Endothelial cell of umbilical vein (primary cell): Measurements from ENCODE around the gene SH3BP5. TPM values are rescaled to one million over a fixed set of nuclear protein-coding genes. Genes with fewer than 3 reads are reported as not detected.

Experiments
- BruUV-seq: library from RNA; stranded (reverse); fragments of 400-500 nt; replicated peaks from 2 replicates; lab custom pipeline; 2021; lab: Mats Ljungman, UMichigan
- CTCF ChIA-PET: fragments of 300-600, 350-600 bp; sonication (Branson Sonifier 250); formaldehyde crosslinking; loops from one replicate; lab custom pipeline; 2021; ENCODE audit warnings: antibody characterized with exemption, inconsistent platforms; lab: Charles Lee
- POLR2A ChIA-PET: fragments of 300-600, 350-600 bp; sonication (Branson Sonifier 250); formaldehyde crosslinking; loops from one replicate; lab custom pipeline; 2021; ENCODE audit warnings: antibody characterized with exemption, inconsistent platforms; lab: Charles Lee
- DNase-seq: peaks from one replicate; pipeline ENCODE4 v3.0.0-alpha.2; 2011; ENCODE audit warnings: low read depth, low spot score
- FAIRE-seq: peaks from 2 replicates; lab custom pipeline; 2011; peaks lifted over from hg19 to GRCh38; lab: Jason Lieb, UNC
- H2AFZ ChIP-seq: 2 replicates; pipeline ENCODE4 v1.6.0; 2012; ENCODE audit warnings: low read depth, low read length, control low read depth, inconsistent platforms
- H3K27ac ChIP-seq: 2 replicates; pipeline ENCODE4 v1.5.1; 2011; ENCODE audit warnings: low read depth, mild to moderate bottlenecking, control low read depth, low read length, moderate library complexity; ENCODE audit not compliant: insufficient read depth
- H3K27me3 ChIP-seq, 2 experiments: 2 replicates each; pipeline versions ENCODE4 v1.6.0 to v1.6.1; 2011; ENCODE audit warnings: low read length in 2 of 2, mixed read lengths in 1 of 2; ENCODE audit not compliant: control insufficient read depth in 2 of 2, insufficient read depth in 2 of 2
- H3K36me3 ChIP-seq, 2 experiments: 2 replicates in 1 of 2; 3 replicates in 1 of 2; pipeline ENCODE4 v1.5.1; 2011; ENCODE audit warnings: low read length in 2 of 2, mild to moderate bottlenecking in 1 of 2, moderate library complexity in 1 of 2; ENCODE audit not compliant: control insufficient read depth in 2 of 2, insufficient read depth in 2 of 2; ENCODE audit errors: extremely low read depth in 1 of 2
- H3K4me1 ChIP-seq: 3 replicates; pipeline ENCODE4 v1.5.1; 2011; ENCODE audit warnings: mild to moderate bottlenecking, low read length; ENCODE audit not compliant: control insufficient read depth, insufficient read depth; ENCODE audit errors: extremely low read depth
- H3K4me2 ChIP-seq: 2 replicates; pipeline ENCODE4 v1.6.1; 2011; ENCODE audit warnings: low read length, control low read depth, mixed read lengths; ENCODE audit not compliant: insufficient read depth
- H3K4me3 ChIP-seq, 3 experiments: fragments of 200-600 bp in 1 of 3; sonication (generic), shearing (Covaris generic) in 1 of 3; replicated peaks in 1 of 3; 2 replicates each; pipeline ENCODE4 v1.5.1; 2011 to 2016; ENCODE audit warnings: control low read depth in 3 of 3, low read length in 3 of 3, mild to moderate bottlenecking in 2 of 3, inconsistent platforms in 1 of 3, low read depth in 1 of 3, moderate library complexity in 1 of 3; ENCODE audit not compliant: insufficient read depth in 1 of 3
- H3K79me2 ChIP-seq: 2 replicates; pipeline ENCODE4 v1.6.0; 2012; ENCODE audit warnings: low read length, inconsistent platforms; ENCODE audit not compliant: control insufficient read depth, insufficient read depth
- H3K9ac ChIP-seq: replicated peaks from 2 replicates; pipeline ENCODE3; 2011; ENCODE audit warnings: low read length, control low read depth; ENCODE audit not compliant: insufficient read depth; ENCODE audit errors: extremely low read depth
- H3K9me1 ChIP-seq: replicated peaks from 3 replicates; pipeline ENCODE4 v1.6.0; 2011; ENCODE audit warnings: mild to moderate bottlenecking, low read length; ENCODE audit not compliant: control insufficient read depth, insufficient read depth; ENCODE audit errors: extremely low read depth
- H3K9me3 ChIP-seq: replicated peaks from 2 replicates; pipeline ENCODE4 v1.5.1; 2012; ENCODE audit warnings: low read length, inconsistent platforms; ENCODE audit not compliant: control insufficient read depth, insufficient read depth
- H4K20me1 ChIP-seq: replicated peaks from 2 replicates; pipeline ENCODE3; 2011; ENCODE audit warnings: mild to moderate bottlenecking, low read length; ENCODE audit not compliant: control insufficient read depth, insufficient read depth; ENCODE audit errors: extremely low read depth
- EZH2 ChIP-seq: IDR thresholded peaks from 2 replicates; pipeline ENCODE4 v1.6.1; 2012; ENCODE audit warnings: borderline replicate concordance, low read depth, mild to moderate bottlenecking, moderate library complexity, low read length, inconsistent platforms; ENCODE audit not compliant: severe bottlenecking
- FOS ChIP-seq: IDR thresholded peaks from 2 replicates; pipeline ENCODE4 v1.6.1; 2011; ENCODE audit warnings: mild to moderate bottlenecking, low read length, moderate library complexity, borderline replicate concordance; ENCODE audit not compliant: insufficient read depth
- GATA2 ChIP-seq: IDR thresholded peaks from 2 replicates; pipeline ENCODE4 v1.7.0; 2011; ENCODE audit warnings: low read depth, mild to moderate bottlenecking, moderate library complexity, mixed read lengths, low read length; ENCODE audit not compliant: insufficient read length, insufficient read depth
- JUN ChIP-seq: IDR thresholded peaks from 2 replicates; pipeline ENCODE4 v1.6.1; 2011; ENCODE audit warnings: borderline replicate concordance, low read depth; ENCODE audit not compliant: insufficient read length, insufficient read depth
- MAX ChIP-seq: IDR thresholded peaks from 2 replicates; pipeline ENCODE4 v1.6.1; 2011; ENCODE audit not compliant: insufficient read depth, insufficient read length
- MYC ChIP-seq: IDR thresholded peaks from one replicate; pipeline ENCODE4 v1.6.1; 2011; ENCODE audit warnings: mild to moderate bottlenecking, low read depth, low read length
- POLR2A ChIP-seq: IDR thresholded peaks from 2 replicates; pipeline ENCODE4 v1.6.1; 2012; ENCODE audit warnings: low read depth, mild to moderate bottlenecking, control low read depth, low read length
- POLR2AphosphoS5 ChIP-seq: IDR thresholded peaks from 2 replicates; pipeline ENCODE4 v1.6.1; 2012; ENCODE audit warnings: low read depth, mild to moderate bottlenecking, control low read depth, low read length, moderate library complexity; ENCODE audit not compliant: insufficient read depth
- dilution Hi-C: fragments of 300-500 bp; cut with MboI; formaldehyde crosslinking; loops from one replicate; pipeline ENCODE4 v1.15.0; 2019; ENCODE audit warnings: low sequenced_read_pairs; ENCODE audit not compliant: extremely low pct_ligation_motif_present
- intact Hi-C: fragments of 100-400 bp; cut with micrococcal nuclease; formaldehyde crosslinking; loops from one replicate; pipeline ENCODE4 v1.10.0; 2022
- polyA plus RNA-seq, 4 experiments: library from polyadenylated mRNA; depleted of rRNA in 3 of 4; stranded (reverse) in 3 of 4; unstranded in 1 of 4; fragments of >200 nt; gene quantifications; 2 replicates each; pipeline versions ENCODE4 v1.2.1 to v1.2.3, GENCODE V29; 2011 to 2012; ENCODE audit warnings: missing spikeins in 1 of 4
- total RNA-seq: library from RNA; stranded (reverse); gene quantifications from 2 replicates; pipeline ENCODE4 v1.2.3, GENCODE V29; 2021
- TF ChIP-seq, protein P1 (sequence below), 2 donors: IDR thresholded peaks; 1 replicate in 1 of 2; 2 replicates in 1 of 2; pipeline ENCODE4 v1.5.1; 2011; ENCODE audit warnings: low read length in 2 of 2, mild to moderate bottlenecking in 2 of 2, moderate library complexity in 2 of 2, control low read depth in 1 of 2, inconsistent platforms in 1 of 2, low read depth in 1 of 2; ENCODE audit not compliant: insufficient read depth in 1 of 2; ENCODE audit errors: extremely low read depth in 1 of 2

The SH3BP5 gene
- total and polyA plus RNA-seq, 2 donors (not counting 3 experiments of a cell fraction or from before 2014, with no cell fraction given) = 35.3 to 76.3 TPM

GRCh38 chr3:15354485-15354884, 22.1 kb upstream of the SH3BP5 start:
- no peak for DNase-seq
- no peak for FAIRE-seq
- Histone ChIP-seq H3K4me1 (peaks cover 5% of the 10 kb centered on the region), H3K4me2 (no peak overlapping the region), H3K9me1 (no peaks in the 10 kb centered on the region), H3K4me3 (no peak overlapping the region), H3K9me3 (no peaks in the 10 kb centered on the region), H3K36me3 (no peaks in the 10 kb centered on the region), H2AFZ (no peak overlapping the region), H3K9ac (no peak overlapping the region), H3K27ac (no peak overlapping the region), H3K27me3 (no peaks in the 10 kb centered on the region), H3K79me2 (no peaks in the 10 kb centered on the region), H4K20me1 (no peaks in the 10 kb centered on the region)
- POLR2A ChIA-PET = no interaction called here
- intact Hi-C loops = no loop called here
- no peak for TF ChIP-seq JUN
- no peak for TF ChIP-seq POLR2A
- TF ChIP-seq MYC = no peak
- TF ChIP-seq POLR2AphosphoS5 = no peak
- no peak for TF ChIP-seq GATA2
- no peak for TF ChIP-seq MAX
- TF ChIP-seq EZH2 = no peak
- no peak for TF ChIP-seq FOS
- TF ChIP-seq, protein P1, sequence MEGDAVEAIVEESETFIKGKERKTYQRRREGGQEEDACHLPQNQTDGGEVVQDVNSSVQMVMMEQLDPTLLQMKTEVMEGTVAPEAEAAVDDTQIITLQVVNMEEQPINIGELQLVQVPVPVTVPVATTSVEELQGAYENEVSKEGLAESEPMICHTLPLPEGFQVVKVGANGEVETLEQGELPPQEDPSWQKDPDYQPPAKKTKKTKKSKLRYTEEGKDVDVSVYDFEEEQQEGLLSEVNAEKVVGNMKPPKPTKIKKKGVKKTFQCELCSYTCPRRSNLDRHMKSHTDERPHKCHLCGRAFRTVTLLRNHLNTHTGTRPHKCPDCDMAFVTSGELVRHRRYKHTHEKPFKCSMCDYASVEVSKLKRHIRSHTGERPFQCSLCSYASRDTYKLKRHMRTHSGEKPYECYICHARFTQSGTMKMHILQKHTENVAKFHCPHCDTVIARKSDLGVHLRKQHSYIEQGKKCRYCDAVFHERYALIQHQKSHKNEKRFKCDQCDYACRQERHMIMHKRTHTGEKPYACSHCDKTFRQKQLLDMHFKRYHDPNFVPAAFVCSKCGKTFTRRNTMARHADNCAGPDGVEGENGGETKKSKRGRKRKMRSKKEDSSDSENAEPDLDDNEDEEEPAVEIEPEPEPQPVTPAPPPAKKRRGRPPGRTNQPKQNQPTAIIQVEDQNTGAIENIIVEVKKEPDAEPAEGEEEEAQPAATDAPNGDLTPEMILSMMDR (IDR thresholded peaks at IDR 0.05; ENCODE audit: extremely low read depth in 1 of 2, insufficient read depth in 1 of 2, low read depth in 1 of 2, low read length in 2 of 2) = no peak
- no TSS peak for BruUV-seq
- CTCF ChIA-PET = interaction anchor here (0.8 to 2.7 kb wide), 3 partner anchors 9 to 12 kb away, joined by 3 to 7 read pairs (median 6); no protein-coding TSS in a partner anchor
- dilution Hi-C loops = no loop called here
